ENCODE data around the gene DNAAF1. TPM values are rescaled to one million over a fixed set of nuclear protein-coding genes. Genes with fewer than 3 reads are reported as not detected.

DNAAF1 gene
- total RNA-seq, 2 experiments from 2014 or later = not detected

DNA sequence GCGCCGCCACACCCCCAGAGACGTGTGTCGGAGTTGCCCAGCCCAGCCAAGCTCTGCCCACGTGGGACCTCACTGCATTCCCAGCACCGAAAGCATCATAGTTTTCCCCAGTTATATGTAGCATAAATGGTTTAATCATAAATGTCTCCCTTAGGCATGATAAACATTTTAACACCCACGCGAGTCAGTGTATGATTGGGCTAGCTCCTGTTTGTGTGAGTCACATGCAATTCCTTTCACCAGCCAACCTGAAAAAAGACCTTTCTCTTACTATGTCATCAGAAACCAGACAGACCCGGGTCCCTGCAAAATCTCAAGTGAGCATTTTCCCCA, 32.6 kb downstream of the DNAAF1 start:
- peaks cover 2% of the 10 kb centered on the region for H3K27me3 Mint-ChIP-seq
- H3K27ac Mint-ChIP-seq = no peak overlapping the region
- ATAC-seq (ENCODE audit: low read depth) (no peak), DNase-seq (no peak)
- H3K9me3 Mint-ChIP-seq = no peaks in the 10 kb centered on the region
- H3K4me1 Mint-ChIP-seq = no peaks in the 10 kb centered on the region
- H3K36me3 Mint-ChIP-seq = peaks cover 3% of the 10 kb centered on the region
- POLR2A ChIA-PET = no interaction called here
- H3K4me3 Mint-ChIP-seq = no peak overlapping the region

GRCh38 chr16:84178146-84178765, 33.1 kb downstream of the DNAAF1 start:
- Mint-ChIP-seq H3K27me3 (peaks cover 2% of the 10 kb centered on the region), H3K9me3 (no peaks in the 10 kb centered on the region), H3K27ac (no peak overlapping the region), H3K36me3 (peaks cover 3% of the 10 kb centered on the region), H3K4me3 (no peak overlapping the region), H3K4me1 (no peaks in the 10 kb centered on the region)
- DNase-seq (no peak), ATAC-seq (ENCODE audit: low read depth) (no peak)
- POLR2A ChIA-PET = no interaction called here

- Mint-ChIP-seq H3K27me3 (no peaks in the 10 kb centered on the region), H3K9me3 (no peaks in the 10 kb centered on the region), H3K4me3 (no peak overlapping the region), H3K27ac (no peak overlapping the region), H3K36me3 (peaks cover 3% of the 10 kb centered on the region), H3K4me1 (no peaks in the 10 kb centered on the region)
- no peak for DNase-seq
- ATAC-seq (ENCODE audit: low read depth) = no peak
- POLR2A ChIA-PET = no interaction called here
Measured at GRCh38 chr16:84178892-84179611, 33.9 kb downstream of the DNAAF1 start.

GRCh38 chr16:84179612-84180320, 34.7 kb downstream of the DNAAF1 start:
- POLR2A ChIA-PET = no interaction called here
- H3K27me3 Mint-ChIP-seq = no peaks in the 10 kb centered on the region
- DNase-seq = no peak
- H3K27ac Mint-ChIP-seq = no peak overlapping the region
- no peak overlapping the region for H3K4me3 Mint-ChIP-seq
- ATAC-seq (ENCODE audit: low read depth) = no peak
- H3K9me3 Mint-ChIP-seq = no peaks in the 10 kb centered on the region
- H3K4me1 Mint-ChIP-seq = peaks cover 1% of the 10 kb centered on the region
- peaks cover 3% of the 10 kb centered on the region for H3K36me3 Mint-ChIP-seq

DNA sequence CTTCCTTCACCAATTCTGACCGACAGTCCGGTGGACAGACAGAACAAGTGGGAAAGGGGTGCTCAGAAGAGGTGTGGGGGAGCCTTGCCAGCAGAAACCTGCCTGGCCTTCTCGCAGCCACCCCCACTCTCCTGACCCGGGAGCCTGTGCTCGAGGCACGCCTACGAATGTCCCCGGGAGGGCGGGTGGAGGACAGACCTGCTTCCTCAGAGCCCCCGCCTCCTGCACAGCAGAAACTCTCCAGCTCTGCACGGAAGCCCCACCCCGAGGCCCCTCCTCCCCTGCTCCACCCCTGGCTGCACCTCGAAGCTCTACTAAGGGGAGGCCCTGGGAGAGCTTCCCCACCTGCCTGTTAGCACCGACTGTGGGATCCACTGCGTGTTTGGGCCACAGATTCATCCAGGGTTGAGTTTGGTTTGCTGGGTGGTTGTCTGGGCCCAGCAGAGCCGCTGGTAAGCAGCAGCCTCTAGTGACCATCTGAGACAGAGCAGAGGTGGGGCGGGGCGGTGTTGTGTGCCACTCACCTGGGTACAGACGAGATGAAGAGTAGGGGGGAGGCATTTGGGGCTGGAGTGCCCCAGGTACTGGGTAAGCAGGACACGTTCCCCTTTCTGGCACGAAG, 35.5 kb downstream of the DNAAF1 start:
- H3K4me1 Mint-ChIP-seq = peaks cover 8% of the 10 kb centered on the region
- no peak overlapping the region for H3K4me3 Mint-ChIP-seq
- no peaks in the 10 kb centered on the region for H3K27me3 Mint-ChIP-seq
- no peak for ATAC-seq (ENCODE audit: low read depth)
- POLR2A ChIA-PET = no interaction called here
- DNase-seq = no peak
- H3K9me3 Mint-ChIP-seq = no peaks in the 10 kb centered on the region
- H3K27ac Mint-ChIP-seq = no peak overlapping the region
- H3K36me3 Mint-ChIP-seq = peaks cover 3% of the 10 kb centered on the region

DNA sequence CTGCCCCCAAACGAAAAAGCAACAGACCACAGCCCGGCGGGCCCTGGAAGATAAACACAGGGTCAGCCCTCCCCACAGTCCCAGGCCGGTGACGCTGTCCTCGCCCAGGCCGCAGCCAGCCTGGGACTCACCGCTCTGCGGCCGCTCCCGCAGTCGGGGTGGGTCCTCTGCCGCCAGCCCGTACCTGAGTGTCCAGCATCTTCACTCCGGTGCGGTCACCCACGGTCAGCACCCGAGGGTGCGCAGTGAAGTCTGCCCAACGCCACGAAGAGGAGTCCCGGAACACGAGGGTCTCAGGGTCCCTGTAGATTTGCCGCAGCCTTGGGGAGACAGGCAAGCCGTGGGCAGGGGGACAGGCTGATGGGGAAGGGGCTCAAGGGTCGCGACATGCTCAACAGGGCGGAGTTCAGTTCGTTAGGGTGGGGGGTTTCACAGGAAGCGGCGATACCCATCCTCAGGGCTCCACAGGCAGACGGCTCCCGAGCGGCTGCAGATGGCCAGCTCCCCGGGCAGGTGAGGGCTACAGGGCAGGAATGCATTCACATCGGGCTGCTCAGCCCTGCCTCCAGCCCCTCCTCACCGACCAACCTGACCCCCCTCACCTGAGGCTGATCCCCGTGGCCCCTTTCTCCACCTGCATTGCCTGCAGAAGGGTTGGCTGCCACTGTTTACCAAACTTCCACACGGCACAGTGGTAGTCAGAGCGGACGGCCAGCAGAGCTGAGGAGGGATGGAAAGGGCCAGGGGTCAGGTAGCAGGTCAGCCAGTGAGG, 36.2 kb downstream of the DNAAF1 start:
- H3K27ac Mint-ChIP-seq = no peak overlapping the region
- POLR2A ChIA-PET = no interaction called here
- no peak overlapping the region for H3K4me3 Mint-ChIP-seq
- DNase-seq (no peak), ATAC-seq (ENCODE audit: low read depth) (no peak)
- H3K9me3 Mint-ChIP-seq = no peaks in the 10 kb centered on the region
- peaks cover 11% of the 10 kb centered on the region for H3K4me1 Mint-ChIP-seq
- peaks cover 3% of the 10 kb centered on the region for H3K36me3 Mint-ChIP-seq
- no peaks in the 10 kb centered on the region for H3K27me3 Mint-ChIP-seq

GRCh38 chr16:84182104-84182503, 37.0 kb downstream of the DNAAF1 start:
- Mint-ChIP-seq H3K27ac (no peak overlapping the region), H3K36me3 (peaks cover 3% of the 10 kb centered on the region), H3K9me3 (no peaks in the 10 kb centered on the region), H3K4me1 (peaks cover 11% of the 10 kb centered on the region), H3K27me3 (no peaks in the 10 kb centered on the region), H3K4me3 (no peak overlapping the region)
- no peak for ATAC-seq (ENCODE audit: low read depth)
- no peak for DNase-seq
- POLR2A ChIA-PET = no interaction called here

- H3K4me3 Mint-ChIP-seq = no peak overlapping the region
- peaks cover 11% of the 10 kb centered on the region for H3K4me1 Mint-ChIP-seq
- POLR2A ChIA-PET = no interaction called here
- DNase-seq = no peak
- no peaks in the 10 kb centered on the region for H3K9me3 Mint-ChIP-seq
- H3K36me3 Mint-ChIP-seq = peaks cover under 1% of the 10 kb centered on the region
- no peaks in the 10 kb centered on the region for H3K27me3 Mint-ChIP-seq
- no peak for ATAC-seq (ENCODE audit: low read depth)
- H3K27ac Mint-ChIP-seq = no peak overlapping the region
Measured at GRCh38 chr16:84182680-84183571, 37.8 kb downstream of the DNAAF1 start.

- Mint-ChIP-seq H3K9me3 (no peaks in the 10 kb centered on the region), H3K36me3 (no peaks in the 10 kb centered on the region), H3K27ac (no peak overlapping the region), H3K4me1 (peaks cover 11% of the 10 kb centered on the region), H3K27me3 (no peaks in the 10 kb centered on the region), H3K4me3 (no peak overlapping the region)
- ATAC-seq (ENCODE audit: low read depth) (no peak), DNase-seq (no peak)
- POLR2A ChIA-PET = no interaction called here
Measured at GRCh38 chr16:84183572-84183875, 38.4 kb downstream of the DNAAF1 start.

- H3K27ac Mint-ChIP-seq = peak overlapping the region; percentile 62
Measured at GRCh38 chr16:84183911-84184591, 38.9 kb downstream of the DNAAF1 start.

GRCh38 chr16:84184775-84185174, 39.7 kb downstream of the DNAAF1 start:
- no peak for ATAC-seq (ENCODE audit: low read depth)
- POLR2A ChIA-PET = no interaction called here

More at GRCh38 chr16:84183911-84184591, 38.9 kb downstream of the DNAAF1 start:
- H3K9me3 Mint-ChIP-seq = no peaks in the 10 kb centered on the region
- peaks cover 11% of the 10 kb centered on the region for H3K4me1 Mint-ChIP-seq
- DNase-seq (no peak), ATAC-seq (ENCODE audit: low read depth) (no peak)
- POLR2A ChIA-PET = no interaction called here
- H3K36me3 Mint-ChIP-seq = no peaks in the 10 kb centered on the region
- H3K27me3 Mint-ChIP-seq = no peaks in the 10 kb centered on the region
- no peak overlapping the region for H3K4me3 Mint-ChIP-seq

More at GRCh38 chr16:84184775-84185174, 39.7 kb downstream of the DNAAF1 start:
- H3K27me3 Mint-ChIP-seq = no peaks in the 10 kb centered on the region
- H3K36me3 Mint-ChIP-seq = no peaks in the 10 kb centered on the region
- H3K4me3 Mint-ChIP-seq = peak overlapping the region; percentile 90
- no peaks in the 10 kb centered on the region for H3K9me3 Mint-ChIP-seq
- DNase-seq = no peak
- peaks cover 11% of the 10 kb centered on the region for H3K4me1 Mint-ChIP-seq
- H3K27ac Mint-ChIP-seq = no peak overlapping the region
